ENCODE results near the gene KCNC1. TPM values are rescaled to one million over a fixed set of nuclear protein-coding genes. Genes with fewer than 3 reads are reported as not detected.

KCNC1 gene
- total and polyA plus RNA-seq, 9 donors: 0.02 to 0.18 (median 0.03) TPM; not detected in 5

DNA sequence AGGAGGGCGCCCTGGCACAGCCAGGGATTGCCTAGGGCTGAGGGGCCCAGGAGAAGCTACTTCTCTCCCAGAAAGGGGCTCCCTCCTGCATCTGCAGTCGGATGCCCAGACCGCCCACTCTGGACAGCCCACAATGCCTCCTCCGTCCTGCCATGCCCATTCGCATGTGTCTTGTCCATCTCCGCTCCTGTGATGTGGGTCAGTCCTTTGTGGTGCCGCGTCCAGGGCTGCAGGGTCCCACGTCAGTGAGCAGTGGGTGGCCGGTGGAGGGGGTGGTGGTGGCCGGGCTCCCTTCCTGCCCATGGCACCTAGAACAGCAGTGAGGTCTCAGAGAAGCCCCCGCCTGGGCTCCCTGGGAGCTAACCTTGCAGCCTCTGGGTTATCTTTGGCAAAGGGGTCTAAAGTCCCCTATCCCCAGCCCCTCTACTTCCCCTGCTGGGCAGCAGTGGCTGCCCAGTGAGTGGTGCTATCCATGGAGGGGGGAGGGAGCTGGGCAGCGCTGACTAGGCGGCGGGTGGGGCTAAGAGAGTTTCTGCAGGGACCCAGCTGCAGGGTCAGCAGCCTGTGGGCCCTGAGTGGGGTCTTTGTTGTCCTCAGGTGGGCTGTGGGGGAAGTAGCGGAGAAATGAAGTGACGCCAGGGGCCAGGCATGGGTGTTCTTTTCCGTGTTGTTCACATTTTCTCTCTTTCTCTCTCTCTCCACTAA lies 41.1 kb downstream of the KCNC1 start:
- TF ChIP-seq CTCF (IDR thresholded peaks at IDR 0.05) (no peak), EP300 (IDR thresholded peaks at IDR 0.05) (no peak), POLR2A (IDR thresholded peaks at IDR 0.05) (no peak)
- no peaks in the 10 kb centered on the region for H3K9me3 ChIP-seq
- intact Hi-C loops (cut with DNase I): loop anchor here in 1 of 4 donors (5.0 kb wide), 1 partner anchor 647 kb away; no protein-coding TSS in a partner anchor
- H3K4me3 ChIP-seq: no peak overlapping the region
- WGBS, 3 donors: 89 to 91% (median 90%) methylated on average over 18 of the region's 18 CpGs
- no peaks in the 10 kb centered on the region for H3K4me1 ChIP-seq (ENCODE audit: insufficient read depth)
- no peak overlapping the region for H3K27ac ChIP-seq
- DNase-seq: peak in 1 of 5 donors; percentile 11
- no peaks in the 10 kb centered on the region for H3K27me3 ChIP-seq
- H3K36me3 ChIP-seq: no peaks in the 10 kb centered on the region

DNA sequence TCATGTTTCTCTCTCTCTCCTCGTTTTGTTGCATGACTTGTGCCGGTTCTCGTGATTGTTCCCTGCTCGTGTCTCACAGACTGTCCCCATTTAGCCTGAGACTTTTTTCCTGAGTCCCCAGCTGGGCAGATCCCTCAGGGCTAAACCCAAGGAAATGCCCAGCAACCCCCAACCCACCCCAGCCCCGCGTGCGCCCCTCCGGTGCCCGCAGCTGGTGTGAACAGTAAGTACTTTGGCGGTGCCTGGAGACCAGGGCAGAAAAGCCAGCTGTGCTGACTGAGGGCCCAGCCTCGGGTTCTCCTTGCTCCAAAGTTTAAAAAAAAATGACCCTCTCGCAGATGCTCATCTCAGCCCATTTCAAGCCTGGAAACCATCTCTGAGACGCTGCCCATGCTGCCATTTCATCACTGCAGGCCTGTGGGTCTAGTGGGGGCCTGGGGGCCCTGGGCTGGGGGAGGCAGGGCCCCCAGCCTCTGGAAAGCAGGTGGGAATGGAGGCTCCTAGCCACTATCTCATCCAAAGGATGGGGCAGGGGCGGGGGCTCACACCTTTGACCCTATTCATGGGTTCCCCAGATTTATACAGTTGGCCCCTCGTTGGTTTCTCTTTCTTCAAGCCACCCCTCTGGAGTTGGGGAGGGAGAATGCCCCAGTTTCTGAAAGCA lies 41.8 kb downstream of the KCNC1 start:
- Histone ChIP-seq H3K9me3 (no peaks in the 10 kb centered on the region), H3K27me3 (no peaks in the 10 kb centered on the region), H3K4me3 (no peak overlapping the region), H3K27ac (no peak overlapping the region), H3K4me1 (ENCODE audit: insufficient read depth) (no peaks in the 10 kb centered on the region), H3K36me3 (no peaks in the 10 kb centered on the region)
- no peak for TF ChIP-seq POLR2A (IDR thresholded peaks at IDR 0.05)
- 83 to 86% (median 84%) methylated on average over 15 of the region's 15 CpGs for WGBS, 3 donors
- intact Hi-C loops (cut with DNase I): loop anchor here in 1 of 4 donors (5.0 kb wide), 1 partner anchor 646 kb away; no protein-coding TSS in a partner anchor
- peak in 1 of 5 donors; percentile 9 for DNase-seq

DNA sequence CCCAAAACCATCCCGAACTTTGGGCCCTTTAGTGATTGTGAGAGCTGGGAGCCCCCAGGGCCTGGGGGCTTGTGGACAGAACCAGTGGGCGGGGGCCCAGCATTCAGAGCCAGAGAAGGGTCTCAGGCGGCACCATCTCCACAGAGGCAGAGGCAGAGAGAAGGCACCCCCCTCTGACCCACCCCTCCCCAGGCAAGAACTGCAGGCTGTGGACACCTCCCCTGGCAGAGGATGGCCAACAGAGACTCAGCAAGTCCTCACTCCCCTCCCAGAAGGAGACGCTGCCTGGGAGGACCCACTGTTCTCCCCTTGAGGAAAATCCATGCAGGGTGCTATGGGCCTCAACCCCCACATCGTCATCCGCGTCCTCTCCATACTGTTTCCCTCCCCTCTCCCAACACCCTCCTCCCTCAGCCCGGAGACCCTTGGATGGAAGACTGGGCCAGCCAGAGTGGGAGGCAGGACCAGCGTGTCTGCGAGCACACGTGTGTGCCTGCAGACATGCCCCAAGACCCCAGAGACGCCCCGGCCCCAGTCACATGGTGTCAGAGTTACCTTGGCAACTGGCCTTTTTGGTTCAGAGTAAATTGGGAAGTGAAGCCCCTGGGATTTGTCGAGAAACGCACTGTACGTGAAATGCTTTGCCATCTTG lies 42.6 kb downstream of the KCNC1 start:
- Histone ChIP-seq H3K9me3 (no peaks in the 10 kb centered on the region), H3K27ac (no peak overlapping the region), H3K4me1 (ENCODE audit: insufficient read depth) (no peaks in the 10 kb centered on the region), H3K4me3 (no peak overlapping the region), H3K36me3 (no peaks in the 10 kb centered on the region), H3K27me3 (no peaks in the 10 kb centered on the region)
- intact Hi-C loops (cut with DNase I): loop anchor here in 1 of 4 donors (5.0 kb wide), 1 partner anchor 645 kb away; no protein-coding TSS in a partner anchor
- TF ChIP-seq EP300 (IDR thresholded peaks at IDR 0.05) (no peak), POLR2A (IDR thresholded peaks at IDR 0.05) (no peak), CTCF (IDR thresholded peaks at IDR 0.05) (no peak)
- peak in 1 of 5 donors; percentile 9 for DNase-seq
- WGBS, 3 donors: 88 to 93% (median 89%) methylated on average over 16 of the region's 16 CpGs

- Histone ChIP-seq H3K27me3 (no peaks in the 10 kb centered on the region), H3K36me3 (no peaks in the 10 kb centered on the region), H3K9me3 (no peaks in the 10 kb centered on the region), H3K27ac (no peak overlapping the region), H3K4me3 (no peak overlapping the region), H3K4me1 (ENCODE audit: insufficient read depth) (no peaks in the 10 kb centered on the region)
- TF ChIP-seq CTCF (IDR thresholded peaks at IDR 0.05): no peak
- 92 to 95% (median 94%) methylated on average over 13 of the region's 13 CpGs for WGBS, 3 donors
- DNase-seq: peak in 1 of 5 donors; percentile 17
- intact Hi-C loops (cut with DNase I): loop anchor here in 1 of 4 donors (5.0 kb wide), 1 partner anchor 645 kb away; no protein-coding TSS in a partner anchor
Measured at GRCh38 chr11:17777738-17778091, 43.1 kb downstream of the KCNC1 start.
